ENCODE measurements around the gene SLC39A10.

GRCh38 chr2:195659114-195659513, 2.1 kb downstream of the SLC39A10 start:
- no peak for TF ChIP-seq POLR2A (IDR thresholded peaks at IDR 0.05; ENCODE audit: low read length)
- no peak for TF ChIP-seq GATA1 (IDR thresholded peaks at IDR 0.05; ENCODE audit: low read depth, low read length)
